A172 (cell line): ENCODE measurements around the gene FAM25A. TPM values are rescaled to one million over a fixed set of nuclear protein-coding genes. Genes with fewer than 3 reads are reported as not detected.
"Not testable (repeated sequence)": the region's sequence is repeated elsewhere in the genome, so short reads cannot be mapped to it uniquely, and the experiment has no call there.

Experiments used
- DNase-seq: peaks from one replicate; pipeline ENCODE4 v3.0.0-alpha.2; 2015; ENCODE audit warnings: low spot score
- total RNA-seq: library from RNA; depleted of rRNA; stranded (reverse); fragments of >200 nt; shearing (Covaris generic); gene quantifications from 2 replicates; pipeline ENCODE4 v1.2.3, GENCODE V29; 2014; rRNA removed

Gene FAM25A
- not detected in 2 replicates for total RNA-seq

DNA sequence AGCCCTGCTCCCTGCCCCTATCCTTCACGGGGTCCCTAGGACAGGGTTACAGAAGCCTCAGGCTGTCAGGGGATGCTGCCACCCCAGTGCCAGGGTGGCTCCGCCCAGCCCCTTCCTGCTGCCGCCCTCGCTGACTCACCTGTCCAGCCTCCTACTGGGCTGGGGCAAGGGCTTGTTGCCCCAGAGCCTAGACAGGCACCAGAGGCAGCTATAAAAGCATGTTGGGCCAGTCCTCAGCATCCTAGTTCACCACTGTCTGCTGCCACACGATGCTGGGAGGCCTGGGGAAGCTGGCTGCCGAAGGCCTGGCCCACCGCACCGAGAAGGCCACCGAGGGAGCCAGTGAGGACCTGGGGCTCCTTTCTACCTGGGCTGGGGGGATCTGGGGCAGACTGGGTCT, at the start of gene FAM25A:
Gene FAM25A (plus strand): TSS at position 239 of the 400 bp plus-strand sequence. CDS start 31 bp downstream, at position 270.
- DNase-seq: peak; percentile 19

DNA sequence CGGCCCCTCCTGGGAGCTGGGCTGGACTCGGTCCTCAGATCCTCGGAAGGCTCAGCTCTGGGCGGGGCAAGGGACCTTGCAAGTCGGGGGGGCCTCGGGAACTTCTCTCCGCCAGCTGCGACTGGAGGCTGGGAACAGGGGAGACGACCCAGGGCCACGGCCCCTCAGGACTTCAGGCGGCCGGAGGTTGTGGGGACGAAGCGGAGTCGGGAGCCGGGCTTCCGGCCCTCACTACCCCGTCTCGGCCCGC, 49.2 kb upstream of the FAM25A start:
- no peak for DNase-seq

DNA sequence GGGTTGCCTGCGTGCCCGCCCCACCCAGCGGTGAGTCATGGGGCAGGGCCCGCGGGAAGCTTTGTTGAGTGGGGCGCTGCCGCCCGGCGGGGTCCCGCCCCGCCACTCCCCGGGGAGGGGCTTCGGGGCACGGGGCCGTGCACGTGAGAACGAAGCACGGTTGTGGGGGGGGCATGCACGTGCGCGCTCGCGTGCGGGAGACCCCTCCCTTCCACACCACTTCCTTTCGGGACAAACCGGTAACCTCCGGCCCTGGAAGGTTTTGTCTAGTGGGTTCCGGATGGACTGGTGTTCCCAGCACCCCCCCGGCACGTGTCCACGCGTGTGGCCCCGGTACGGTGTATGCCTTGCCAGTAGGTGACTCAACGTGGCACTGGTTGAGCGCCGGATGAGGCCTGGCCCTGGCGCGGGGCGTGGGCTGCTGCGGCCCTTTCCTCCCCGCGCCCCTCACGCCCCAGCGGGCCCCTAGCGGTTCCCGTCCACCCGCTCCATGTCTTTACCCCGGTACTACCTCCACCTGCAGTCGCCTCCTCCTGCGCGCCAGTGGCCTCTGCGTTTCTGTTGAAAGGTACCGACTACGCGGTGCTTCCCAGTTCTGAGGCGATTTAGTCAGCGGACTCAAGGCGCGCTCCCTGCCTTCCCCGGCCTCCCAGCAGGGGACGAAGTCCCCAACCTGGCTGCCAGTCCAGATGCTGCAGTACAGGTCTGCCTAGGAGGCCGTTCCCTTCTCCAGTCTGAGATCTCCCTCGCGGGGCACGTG, 48.7 kb upstream of the FAM25A start:
- DNase-seq: peak; percentile 90

DNA sequence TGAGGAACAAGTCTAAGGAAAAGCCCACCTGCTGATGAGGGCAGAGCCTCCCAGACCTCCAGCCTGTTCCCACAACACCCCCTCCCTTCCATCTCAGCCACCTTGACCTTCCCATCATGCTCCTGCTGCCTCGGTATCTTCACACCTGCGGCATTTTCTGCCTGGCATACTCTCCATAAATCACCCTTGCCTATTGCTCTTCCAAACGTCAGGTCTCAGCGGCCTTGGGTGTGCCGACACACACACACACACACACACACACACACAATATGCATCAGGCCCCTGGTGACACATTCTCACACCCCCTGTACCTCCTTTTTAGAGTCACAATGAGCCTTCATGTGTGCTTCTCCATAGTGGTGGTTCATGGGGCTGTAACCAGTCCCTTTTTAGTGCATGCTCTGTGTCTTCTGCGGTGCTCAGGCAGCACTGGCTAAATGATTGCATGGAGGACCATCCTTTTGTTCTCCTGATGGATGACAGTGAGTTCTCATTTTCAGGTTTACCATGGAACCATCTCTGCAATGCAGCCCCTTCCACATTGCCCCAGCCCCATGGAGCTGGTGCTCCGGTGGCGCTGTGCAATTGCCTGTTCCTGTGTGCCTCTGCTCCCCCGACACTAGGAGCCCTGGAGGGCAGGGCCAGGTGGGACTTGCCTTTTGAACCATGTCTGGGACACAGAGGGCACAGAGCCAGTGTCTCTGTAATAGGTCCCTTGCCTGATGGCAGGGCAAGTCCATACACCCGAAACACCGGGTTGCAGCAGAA, 47.3 kb upstream of the FAM25A start:
- DNase-seq: no peak

DNA sequence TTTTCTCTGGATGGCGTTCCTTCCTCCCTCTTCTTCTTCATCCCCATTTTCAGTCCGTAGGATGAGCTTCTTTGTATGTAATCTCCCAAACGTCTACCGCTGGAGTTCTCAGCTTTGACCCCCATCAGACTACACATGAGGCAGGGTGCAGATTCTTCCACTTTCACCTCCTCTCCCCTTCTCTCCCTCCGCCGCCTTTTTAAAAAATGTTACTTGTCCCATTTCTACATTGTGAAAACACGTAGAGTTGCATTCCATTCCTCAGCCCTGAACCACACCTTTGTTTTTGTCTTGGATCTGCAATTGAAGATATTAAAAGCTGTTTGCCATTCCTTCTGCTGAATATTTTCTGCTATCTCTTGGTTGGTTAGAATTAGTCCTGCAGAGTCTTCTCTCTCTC, 45.6 kb upstream of the FAM25A start:
- DNase-seq: no peak

DNA sequence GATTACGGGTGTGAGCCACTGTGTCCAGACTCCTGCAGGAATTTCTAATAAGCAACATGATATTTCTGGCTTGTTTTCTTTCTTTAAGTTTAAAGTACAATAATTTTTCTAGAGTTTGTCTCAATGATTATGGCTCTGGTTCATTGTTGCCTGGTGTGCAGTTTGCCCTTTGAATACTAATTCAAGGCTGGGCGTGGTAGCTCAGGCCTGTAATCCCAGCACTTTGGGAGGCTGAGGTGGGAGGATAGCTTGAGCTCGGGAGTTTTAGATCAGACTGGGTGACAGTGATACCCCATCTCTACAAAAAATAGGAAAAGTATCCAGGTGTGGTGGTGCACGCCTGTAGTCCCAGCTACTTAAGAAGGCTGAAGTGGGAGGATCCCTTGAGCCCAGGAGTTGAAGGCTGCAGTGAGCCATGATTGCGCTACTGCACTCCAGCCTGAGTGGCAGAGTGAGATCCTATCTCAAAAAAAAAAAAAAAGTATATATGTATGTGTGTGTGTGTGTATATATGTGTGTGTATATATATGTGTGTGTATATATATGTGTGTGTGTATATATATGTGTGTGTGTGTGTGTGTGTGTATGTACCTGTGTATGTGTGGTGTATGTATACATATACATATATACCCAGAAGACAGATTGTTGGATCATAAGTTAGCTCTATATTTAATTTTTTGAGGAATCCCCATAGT, 43.6 kb upstream of the FAM25A start:
- no peak for DNase-seq

DNA sequence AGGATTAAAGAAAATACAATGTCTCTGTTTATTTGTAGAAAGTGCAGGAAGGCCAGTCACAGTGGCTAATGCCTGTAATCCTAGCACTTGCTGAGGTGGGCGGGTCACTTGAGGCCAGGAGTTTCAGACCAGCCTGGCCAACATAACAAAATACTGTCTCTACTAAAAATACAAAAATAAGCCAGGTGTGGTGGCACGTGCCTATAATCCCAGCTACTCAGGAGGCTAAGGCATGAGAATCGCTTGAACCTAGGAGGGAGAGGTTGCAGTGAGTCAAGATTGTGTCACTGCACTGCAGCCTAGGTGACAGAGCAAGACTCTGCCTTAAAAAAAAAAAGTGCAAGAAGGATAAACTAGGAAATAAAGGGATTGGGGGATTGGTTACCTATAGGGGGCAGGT, 41.6 kb upstream of the FAM25A start:
- DNase-seq: peak; percentile 31

DNA sequence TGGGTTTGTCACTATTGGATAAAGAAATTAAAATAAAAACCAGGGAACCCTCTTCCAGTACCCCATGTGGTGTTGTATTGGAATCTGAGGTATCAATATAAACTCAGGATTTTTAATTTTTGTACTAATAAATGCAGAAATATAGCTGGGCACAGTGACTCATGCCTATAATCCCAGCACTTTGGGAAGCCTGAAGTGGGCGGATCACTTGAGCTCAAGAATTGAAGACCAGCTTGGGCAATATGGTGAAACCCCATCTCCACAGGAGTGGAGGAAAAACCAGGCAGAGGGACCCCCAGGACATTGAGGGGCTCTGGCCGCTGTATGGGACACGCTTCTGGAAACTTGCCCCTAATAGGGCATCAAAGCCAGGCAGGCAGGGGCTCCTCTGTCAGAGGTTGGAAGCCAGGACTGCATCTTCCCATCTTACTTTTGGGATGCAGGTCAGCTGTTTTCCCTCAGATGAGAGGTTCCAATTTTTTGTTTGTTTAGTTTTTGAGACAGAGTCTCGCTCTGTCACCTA, 40.7 kb upstream of the FAM25A start:
- no peak for DNase-seq

DNA sequence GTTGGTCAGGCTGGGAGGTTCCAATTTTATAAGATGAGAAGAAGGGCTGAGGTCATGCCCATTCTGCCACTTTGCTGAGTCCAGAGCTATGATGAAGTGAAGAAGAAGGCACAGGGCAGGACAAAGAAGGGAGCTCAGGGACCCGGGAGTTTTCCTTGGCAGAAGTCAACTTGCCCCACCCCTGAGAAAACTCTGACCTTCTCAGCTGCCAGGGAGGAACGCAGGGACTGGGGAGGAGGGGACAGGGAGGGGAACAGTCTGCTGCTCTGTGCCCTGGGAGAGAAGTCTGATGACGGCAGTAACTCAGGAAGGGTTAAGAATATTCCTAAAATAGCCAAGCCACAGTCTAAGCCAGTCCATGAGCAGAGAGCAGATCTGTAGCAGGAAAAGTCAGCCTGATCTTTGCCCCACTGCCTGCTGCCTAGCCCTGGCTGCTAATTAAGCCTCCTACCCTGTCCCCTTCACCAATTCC, 40.1 kb upstream of the FAM25A start:
- no peak for DNase-seq

DNA sequence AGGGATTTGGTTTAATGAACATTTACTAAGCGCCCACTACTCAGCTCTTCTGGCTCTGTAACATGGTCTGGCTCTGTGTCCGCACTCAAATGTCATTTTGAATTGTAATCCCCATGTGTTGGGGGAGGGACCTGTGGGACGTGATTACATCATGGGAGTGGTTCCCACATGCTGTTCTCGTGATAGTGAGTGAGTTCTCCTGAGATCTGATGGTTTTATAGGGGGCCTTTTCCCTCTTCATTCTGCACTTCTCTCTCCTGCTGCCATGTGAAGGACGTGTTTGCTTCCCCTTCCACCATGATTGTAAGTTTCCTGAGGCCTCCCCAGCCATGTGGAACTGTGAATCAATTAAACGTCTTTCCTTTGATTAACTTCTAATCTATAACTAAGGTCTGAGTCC, 39.1 kb upstream of the FAM25A start:
- DNase-seq: not testable (repeated sequence)

DNA sequence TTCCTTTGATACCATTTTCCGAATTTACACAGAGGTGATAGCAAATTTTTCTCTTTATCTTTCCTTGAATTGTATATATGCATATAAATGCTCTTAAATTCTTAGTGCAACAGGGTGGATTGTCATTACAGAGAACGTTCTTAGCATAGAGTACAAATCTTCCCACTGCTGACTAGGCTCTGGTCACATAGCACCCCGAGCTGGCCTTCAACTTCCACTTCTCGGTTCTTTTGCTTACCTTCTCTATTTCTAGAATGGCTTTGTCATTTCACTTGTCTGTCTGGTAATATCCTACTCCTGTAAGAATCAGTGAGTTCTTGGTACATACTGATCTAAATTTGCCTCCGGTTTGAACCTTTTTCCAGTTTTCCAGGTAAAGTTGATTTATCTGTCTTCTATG, 38.4 kb upstream of the FAM25A start:
- no peak for DNase-seq

DNA sequence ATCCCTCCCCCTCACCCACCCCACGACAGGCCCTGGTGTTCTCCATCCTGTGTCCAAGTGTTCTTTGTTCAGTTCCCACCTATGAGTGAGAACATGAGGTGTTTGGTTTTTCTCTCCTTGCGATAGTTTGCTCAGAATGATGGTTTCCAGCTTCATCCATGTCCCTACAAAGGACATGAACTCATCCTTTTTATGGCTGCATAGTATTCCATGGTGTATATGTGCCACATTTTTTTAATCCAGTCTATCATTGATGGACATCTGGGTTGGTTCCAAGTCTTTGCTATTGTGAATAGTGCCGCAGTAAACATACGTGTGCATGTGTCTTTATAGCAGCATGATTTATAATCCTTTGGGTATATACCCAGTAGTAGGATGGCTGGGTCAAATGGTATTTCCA, 35.6 kb upstream of the FAM25A start:
- not testable (repeated sequence) for DNase-seq

DNA sequence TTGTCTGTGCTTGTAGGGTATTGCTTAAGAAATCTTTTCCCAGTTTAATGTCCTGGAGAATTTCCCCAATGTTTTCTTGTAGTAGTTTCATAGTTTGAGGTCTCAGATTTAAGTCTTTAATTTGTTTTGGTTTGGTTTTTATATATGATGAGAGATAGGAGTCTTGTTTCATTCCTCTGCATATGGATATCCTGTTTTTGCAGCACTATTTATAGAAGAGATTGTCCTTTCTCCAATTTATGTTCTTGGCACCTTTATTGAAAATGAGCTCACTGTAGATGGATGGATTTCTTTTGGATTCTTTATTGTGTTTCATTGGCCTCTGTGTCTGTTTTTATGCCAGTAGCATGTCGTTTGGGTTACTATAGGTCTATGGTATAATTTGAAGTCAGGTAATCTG, 31.6 kb upstream of the FAM25A start:
- DNase-seq: no peak

DNA sequence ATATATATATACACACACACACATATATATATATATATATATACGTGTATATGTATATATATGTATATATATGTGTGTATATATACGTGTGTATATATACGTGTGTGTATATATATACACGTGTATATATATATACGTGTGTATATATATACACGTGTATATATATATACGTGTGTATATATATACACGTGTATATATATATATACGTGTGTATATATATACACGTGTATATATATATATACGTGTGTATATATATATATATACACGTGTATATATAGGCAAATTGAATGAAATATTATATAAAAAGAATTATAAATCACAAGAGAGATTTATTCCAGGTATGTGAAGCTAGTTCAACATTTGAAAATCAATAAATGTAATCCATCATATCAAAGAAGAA, 28.7 kb upstream of the FAM25A start:
- not testable (repeated sequence) for DNase-seq

DNA sequence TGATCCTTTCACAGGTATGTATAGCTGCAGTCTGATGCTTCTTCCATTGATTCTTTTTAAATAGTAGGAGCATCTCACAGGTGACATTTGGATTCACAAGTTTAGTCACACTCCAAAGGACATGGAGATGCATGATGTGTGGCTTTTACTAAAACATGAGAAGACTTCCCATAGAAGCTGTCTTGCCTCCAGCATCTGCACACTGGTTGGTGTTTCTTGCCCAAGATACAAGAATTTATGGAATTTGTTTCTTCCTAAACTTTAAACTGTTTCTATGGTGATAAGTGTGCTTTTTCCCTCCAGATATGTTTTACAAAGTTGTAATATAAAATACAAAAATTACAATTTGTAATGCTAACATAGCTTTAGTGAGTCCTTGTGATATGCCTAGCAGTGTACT, 27.6 kb upstream of the FAM25A start:
- DNase-seq: no peak

DNA sequence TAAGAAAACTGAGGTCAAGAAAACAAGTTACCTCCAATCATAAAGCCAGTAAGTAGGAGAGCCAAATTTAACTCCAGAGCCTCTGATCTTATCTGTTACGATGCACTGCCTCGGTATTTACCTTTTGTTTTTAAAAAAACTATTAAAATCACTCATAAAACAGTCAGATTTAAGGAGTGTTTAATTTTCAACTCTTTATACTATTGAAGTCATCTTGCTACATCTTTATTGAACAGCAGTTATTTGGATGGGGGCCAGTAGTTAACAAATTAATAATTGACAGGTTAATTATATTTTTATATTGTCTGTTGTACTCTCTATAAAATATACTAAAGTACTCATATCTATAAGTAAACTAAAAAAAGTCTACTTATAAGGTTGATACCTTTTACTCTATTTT, 27.2 kb upstream of the FAM25A start:
- DNase-seq: no peak

DNA sequence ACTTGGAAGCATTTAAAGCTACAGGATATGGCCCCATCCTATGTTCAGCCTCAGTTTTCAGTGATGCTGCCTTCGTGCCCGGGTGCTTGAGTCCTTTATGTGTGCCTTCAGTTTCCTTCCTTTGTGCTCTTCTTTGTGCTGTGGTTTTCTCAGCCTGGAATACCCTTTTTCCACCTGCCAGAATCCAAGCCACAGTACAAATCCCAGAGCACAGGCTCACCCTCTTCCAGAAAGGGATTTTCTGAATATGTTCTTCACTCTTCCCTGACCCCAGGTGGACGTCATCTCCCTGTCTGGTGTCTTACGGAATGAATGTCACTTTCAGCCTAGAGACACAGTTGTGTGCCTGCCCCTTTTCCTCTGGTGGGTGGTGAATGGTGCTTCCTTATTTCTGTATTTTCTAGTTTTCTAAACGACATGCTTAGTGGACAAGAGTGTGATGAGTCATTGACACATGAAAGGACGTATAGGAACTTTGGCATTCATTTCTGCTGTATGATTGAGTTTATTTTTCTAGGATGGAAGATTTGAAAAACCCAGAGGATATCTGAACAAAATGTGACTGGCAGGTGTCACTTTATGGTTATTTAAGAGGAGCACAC, 20.2 kb upstream of the FAM25A start:
- not testable (repeated sequence) for DNase-seq

DNA sequence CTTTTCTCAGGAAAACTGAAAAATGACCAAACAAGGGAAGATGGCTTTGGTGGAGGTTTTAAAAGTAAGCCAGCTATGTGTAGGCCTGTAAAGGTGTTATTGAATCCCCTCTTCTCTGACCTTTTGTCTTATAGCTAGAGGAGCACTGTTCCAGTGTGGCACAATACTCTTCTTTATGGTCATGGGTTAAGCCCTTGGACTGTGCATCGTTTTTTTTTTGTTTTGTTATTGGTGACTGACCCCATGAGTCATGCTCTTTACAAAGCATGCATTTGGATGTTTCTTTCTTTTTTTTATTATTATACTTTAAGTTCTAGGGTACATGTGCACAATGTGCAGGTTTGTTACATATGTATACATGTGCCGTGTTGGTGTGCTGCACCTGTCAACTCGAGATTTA, 19.6 kb upstream of the FAM25A start:
- DNase-seq: peak; percentile 6

DNA sequence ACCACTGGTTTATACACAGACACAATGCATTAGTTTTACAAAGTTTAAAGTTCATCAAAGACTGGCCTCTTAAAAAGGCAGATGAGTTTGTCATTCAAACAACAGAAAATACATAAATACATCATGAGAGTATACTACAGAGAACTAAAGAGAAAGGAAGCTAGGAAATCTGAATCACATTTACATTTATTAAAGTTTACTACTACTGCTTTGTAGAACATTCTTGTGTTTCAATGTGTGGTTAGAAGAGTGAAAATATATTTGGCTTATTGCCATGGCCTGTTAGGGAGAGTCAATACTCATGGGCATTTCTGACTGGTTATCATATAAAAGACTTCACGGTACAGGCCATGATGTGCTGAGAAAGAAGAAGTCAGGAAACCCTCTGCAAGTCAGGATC, 13.0 kb upstream of the FAM25A start:
- not testable (repeated sequence) for DNase-seq

DNA sequence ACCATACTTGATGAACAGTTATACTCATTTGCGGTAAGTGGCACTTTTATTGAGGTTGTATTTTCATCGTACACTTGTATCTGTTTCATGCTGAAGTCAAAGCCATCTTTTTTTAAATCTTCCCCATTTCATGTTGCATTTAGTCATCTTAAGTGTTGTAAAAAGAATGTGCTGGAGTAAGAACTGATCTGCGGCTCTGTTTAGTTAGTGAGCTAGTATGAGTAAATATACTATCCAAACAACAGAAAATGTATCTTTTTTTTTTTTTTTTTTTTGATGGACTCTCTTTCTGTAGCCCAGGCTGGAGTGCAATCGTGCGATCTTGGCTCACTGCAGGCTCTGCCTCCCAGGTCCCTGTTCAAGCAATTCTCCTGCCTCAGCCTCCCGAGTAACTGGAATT, 12.4 kb upstream of the FAM25A start:
- DNase-seq: not testable (repeated sequence)

DNA sequence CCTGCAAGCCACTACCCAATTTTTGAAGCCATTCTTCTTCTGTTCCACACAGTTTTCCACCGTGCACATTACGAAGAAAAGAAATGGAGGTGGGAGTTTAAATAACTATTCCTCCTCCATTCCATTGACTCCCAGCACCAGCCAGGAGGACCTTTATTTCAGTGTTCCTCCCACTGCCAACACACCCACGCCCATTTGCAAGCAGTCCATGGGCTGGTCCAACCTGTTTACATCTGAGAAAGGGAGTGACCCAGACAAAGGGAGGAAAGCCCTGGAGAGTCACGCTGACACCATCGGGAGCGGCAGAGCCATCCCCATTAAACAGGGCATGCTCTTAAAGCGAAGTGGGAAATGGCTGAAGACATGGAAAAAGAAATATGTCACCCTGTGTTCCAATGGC, 11.8 kb upstream of the FAM25A start:
- not testable (repeated sequence) for DNase-seq

DNA sequence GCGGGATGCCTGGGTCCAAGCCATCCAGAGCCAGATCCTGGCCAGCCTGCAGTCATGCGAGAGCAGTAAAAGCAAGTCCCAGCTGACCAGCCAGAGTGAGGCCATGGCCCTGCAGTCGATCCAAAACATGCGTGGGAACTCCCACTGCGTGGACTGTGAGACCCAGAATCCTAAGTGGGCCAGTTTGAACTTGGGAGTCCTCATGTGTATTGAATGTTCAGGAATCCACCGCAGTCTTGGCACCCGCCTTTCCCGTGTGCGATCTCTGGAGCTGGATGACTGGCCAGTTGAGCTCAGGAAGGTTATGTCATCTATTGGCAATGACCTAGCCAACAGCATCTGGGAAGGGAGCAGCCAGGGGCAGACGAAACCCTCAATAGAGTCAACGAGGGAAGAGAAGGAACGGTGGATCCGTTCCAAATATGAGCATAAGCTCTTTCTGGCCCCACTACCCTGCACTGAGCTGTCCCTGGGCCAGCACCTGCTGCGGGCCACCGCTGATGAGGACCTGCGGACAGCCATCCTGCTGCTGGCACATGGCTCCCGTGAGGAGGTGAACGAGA, 10.9 kb upstream of the FAM25A start:
- not testable (repeated sequence) for DNase-seq
